Epithelial cell of esophagus (primary cell): Measurements from ENCODE around the gene RTEL1.
"Not testable (repeated sequence)": the region's sequence is repeated elsewhere in the genome, so short reads cannot be mapped to it uniquely, and the experiment has no call there.

ENCODE experiments used
- DNase-seq: peaks from one replicate; pipeline ENCODE4 v3.0.0; 2010; ENCODE audit warnings: low read depth
- H3K4me3 ChIP-seq: 2 replicates; pipeline ENCODE4 v1.5.1; 2011; ENCODE audit warnings: mild to moderate bottlenecking, low read length, control low read depth
- TF ChIP-seq, protein P1 (sequence below): IDR thresholded peaks from 2 replicates; pipeline ENCODE4 v1.5.1; 2011; ENCODE audit warnings: low read depth, mild to moderate bottlenecking, low read length, control low read depth, inconsistent platforms; ENCODE audit not compliant: insufficient read depth; ENCODE audit errors: missing control alignments

Gene RTEL1

DNA sequence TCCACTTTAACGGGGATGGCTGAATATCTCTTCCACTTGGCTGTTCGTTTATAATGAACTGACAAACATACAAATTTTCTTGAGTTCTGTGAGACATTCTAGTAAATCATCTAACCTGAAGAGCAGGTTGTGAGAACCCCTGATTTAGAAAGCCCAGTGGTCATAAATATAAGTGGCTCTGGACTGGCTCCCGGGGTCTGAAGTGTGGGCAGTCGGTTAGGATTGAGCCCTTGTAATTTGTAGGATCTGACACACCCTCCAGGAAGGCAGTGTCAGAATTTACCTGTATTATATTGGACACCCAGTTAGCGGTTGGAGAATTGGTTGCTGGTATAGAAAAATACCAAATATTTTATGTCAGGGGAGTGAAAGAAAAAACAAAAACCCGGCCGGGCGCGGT lies 24.4 kb upstream of the RTEL1 start:
- DNase-seq, result no peak
- TF ChIP-seq, protein P1, sequence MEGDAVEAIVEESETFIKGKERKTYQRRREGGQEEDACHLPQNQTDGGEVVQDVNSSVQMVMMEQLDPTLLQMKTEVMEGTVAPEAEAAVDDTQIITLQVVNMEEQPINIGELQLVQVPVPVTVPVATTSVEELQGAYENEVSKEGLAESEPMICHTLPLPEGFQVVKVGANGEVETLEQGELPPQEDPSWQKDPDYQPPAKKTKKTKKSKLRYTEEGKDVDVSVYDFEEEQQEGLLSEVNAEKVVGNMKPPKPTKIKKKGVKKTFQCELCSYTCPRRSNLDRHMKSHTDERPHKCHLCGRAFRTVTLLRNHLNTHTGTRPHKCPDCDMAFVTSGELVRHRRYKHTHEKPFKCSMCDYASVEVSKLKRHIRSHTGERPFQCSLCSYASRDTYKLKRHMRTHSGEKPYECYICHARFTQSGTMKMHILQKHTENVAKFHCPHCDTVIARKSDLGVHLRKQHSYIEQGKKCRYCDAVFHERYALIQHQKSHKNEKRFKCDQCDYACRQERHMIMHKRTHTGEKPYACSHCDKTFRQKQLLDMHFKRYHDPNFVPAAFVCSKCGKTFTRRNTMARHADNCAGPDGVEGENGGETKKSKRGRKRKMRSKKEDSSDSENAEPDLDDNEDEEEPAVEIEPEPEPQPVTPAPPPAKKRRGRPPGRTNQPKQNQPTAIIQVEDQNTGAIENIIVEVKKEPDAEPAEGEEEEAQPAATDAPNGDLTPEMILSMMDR, result no peak
- H3K4me3 ChIP-seq, result no peak overlapping the region

DNA sequence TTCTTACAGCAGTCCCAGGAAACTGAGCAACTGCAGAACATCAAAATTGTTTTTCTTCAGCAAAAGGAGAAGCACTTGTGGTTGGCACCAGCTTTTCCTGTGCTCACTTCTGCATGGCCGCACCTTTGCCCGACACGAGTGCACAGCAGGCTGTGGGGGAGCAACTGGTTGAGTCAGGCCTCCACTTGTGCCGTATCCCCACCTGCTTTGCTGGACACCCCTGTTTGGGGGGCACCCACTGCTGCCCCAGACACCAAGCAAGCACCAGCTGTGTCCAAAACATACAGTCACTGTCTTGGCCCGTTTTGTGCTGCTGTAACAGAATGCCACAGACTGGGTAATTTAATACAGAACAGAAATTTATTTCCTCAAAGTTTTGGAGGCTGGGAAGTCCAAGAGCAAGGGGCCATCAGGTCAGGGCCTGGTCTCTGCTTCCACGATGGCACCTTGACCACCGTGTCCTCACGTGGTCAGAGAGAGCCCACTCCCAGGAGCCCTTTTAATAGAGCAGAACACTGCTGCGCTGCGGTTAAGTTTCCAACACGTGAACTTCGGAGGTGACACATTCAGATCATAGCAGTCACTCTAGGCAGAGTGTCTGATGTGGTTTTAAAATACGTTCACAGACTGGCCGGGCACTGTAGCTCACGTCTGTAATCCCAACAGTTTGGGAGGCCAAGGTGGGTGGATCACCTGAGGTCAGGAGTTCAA lies 22.5 kb upstream of the RTEL1 start:
- TF ChIP-seq, protein P1, result no peak
- DNase-seq, result no peak
- H3K4me3 ChIP-seq, result no peak overlapping the region

DNA sequence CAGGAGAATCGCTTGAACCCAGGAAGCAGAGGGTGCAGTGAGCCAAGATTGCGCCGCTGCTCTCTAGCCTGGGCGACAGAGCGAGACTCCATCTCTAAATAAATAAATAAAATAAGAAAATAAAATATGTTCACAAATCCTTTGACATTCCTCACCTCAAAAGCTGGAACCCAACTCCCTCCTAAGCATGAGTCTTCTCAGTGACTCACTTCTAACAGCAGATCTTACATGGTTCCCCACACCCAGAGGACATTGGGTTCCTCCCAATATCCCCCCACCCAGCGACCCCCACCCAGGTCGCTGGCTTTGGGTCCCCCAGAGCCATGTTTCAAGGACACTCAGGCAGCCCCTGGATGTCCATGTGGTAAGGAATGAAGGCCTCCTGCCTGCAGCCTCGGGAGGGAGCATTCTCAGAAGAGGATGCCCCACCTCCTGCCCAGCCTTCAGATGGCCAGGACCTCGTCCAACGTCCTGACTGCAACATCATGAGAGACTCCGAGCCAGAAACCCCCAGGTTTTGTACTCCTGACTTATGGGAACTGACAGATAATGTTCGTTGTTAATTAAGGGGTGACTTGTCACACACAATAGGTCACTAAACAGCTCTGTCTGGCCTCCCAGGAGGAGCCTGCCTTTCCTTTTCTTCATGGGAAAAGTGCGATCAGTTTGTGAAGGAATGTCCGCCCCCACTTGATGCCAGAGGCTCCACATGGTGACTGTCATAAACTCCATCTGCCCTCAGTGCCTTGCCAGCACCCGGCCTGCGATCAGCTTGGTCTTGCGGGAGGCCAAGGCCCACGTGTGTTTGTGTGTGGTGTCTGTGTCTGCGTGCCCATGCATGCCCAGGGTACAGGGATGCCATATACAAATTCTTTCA lies 21.1 kb upstream of the RTEL1 start:
- H3K4me3 ChIP-seq, result no peak overlapping the region
- peak; percentile 15 for DNase-seq
- TF ChIP-seq, protein P1, result no peak

DNA sequence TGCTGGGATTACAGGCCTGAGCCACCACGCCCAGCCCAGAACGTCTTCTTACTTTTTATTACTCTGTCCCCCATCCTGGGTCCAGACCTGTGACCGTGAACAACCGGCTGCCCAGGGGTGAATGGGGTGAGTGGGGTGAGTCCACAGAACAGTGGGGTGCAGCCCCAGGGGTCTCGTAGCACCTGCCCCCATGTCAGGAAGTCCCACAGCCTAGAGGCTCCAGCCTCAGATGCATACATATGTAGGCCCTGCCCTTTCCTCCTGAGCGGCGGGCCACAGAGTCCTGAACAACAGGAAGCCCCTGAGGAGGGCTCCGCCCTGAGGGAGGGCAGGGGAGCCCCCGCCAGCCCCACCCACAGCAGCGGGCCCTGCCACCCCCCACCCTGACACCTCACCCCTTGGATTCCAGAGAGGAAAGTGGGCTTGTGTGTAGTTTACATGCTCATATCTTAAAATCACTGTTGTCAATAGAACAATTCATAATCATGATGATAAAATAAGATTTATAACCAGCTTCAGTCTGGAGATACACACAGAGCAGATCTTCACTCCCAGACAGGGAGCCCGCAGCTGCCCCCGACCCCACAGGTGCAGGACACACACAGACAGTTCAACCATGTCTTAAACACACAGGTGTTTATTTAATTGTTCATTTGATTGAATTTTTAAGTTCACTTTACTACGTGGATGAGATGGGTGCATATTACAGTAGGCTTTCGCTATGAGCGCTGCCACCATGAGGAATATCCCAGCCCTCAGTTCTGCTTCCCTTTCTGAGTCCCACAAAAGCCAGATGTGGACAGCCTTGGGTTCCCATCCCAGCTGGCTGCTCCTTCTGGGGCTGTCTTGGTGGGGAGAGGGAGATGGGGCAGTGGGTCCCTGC lies 18.8 kb upstream of the RTEL1 start:
- H3K4me3 ChIP-seq, result no peak overlapping the region
- TF ChIP-seq, protein P1, result no peak
- DNase-seq, result no peak

DNA sequence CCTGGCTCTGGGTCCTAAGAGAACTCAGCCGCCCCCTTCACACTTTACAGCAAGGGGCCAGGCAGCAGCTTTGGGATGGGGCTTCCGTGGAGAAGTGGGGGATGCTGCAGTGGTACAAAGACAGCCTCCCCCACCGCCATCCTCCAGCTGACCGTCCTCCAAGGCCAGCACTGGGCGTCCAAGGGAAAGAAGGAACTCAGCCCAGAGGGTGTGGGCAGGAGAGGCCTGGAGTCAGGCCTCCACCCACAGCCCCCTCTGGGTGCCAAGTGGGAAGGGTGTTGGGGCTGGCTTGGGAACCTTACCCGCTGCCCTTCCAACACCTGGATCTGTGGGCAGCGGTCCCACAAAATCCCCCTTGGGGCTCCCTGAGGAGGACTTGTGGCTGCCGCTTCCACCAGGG lies 18.0 kb upstream of the RTEL1 start:
- H3K4me3 ChIP-seq, result no peak overlapping the region
- DNase-seq, result no peak
- TF ChIP-seq, protein P1, result no peak

DNA sequence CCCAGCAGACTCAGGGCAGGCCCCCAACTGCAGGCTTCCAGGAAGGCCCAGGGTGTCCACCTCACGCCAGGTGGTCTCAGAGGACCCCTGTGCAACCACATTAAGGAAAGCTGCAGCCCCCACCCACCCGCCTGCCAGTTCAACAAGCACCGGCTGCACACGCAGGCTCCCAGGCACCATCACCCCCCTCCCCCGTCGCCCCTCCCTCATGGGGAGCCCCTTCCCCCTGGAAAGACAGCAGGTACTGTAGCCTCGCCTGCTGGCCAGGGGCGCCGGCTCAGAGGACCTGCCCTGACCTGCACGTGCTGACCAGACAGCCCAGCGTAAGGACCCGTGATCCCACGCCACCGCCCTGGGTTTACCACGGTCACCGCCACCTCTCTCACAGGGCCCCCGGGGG lies 17.4 kb upstream of the RTEL1 start:
- H3K4me3 ChIP-seq, DNase-seq: not testable (repeated sequence)
